ENCODE data around the gene TJAP1.
"Not testable (repeated sequence)": the region's sequence is repeated elsewhere in the genome, so short reads cannot be mapped to it uniquely, and the experiment has no call there.

TJAP1 gene

DNA sequence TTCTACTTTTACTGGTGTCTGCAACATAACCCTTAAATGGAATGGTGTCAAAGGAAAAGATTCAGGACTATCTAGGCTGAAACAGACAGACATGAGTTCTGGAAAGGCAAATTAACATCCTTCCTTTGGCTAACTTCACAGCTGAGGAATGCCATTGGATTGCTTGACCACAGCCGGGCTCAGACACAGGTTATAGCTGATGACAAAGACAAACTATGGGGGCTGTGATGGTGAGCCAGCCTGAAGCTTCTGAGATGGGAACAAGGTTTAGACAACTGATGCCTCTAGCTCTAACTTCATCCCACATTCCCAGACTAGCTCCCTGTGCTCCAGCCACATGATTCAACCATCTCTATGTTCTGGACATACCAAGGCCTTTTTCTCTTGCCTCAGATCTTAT lies 54.8 kb downstream of the TJAP1 start:
- no peak overlapping the region for H3K4me3 ChIP-seq (ENCODE audit: low read length)
- TF ChIP-seq, protein P1, sequence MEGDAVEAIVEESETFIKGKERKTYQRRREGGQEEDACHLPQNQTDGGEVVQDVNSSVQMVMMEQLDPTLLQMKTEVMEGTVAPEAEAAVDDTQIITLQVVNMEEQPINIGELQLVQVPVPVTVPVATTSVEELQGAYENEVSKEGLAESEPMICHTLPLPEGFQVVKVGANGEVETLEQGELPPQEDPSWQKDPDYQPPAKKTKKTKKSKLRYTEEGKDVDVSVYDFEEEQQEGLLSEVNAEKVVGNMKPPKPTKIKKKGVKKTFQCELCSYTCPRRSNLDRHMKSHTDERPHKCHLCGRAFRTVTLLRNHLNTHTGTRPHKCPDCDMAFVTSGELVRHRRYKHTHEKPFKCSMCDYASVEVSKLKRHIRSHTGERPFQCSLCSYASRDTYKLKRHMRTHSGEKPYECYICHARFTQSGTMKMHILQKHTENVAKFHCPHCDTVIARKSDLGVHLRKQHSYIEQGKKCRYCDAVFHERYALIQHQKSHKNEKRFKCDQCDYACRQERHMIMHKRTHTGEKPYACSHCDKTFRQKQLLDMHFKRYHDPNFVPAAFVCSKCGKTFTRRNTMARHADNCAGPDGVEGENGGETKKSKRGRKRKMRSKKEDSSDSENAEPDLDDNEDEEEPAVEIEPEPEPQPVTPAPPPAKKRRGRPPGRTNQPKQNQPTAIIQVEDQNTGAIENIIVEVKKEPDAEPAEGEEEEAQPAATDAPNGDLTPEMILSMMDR (conservative IDR thresholded peaks at IDR 0.05; ENCODE audit: low read depth, low read length), result no peak

GRCh38 chr6:43538986-43539385 lies 61.6 kb downstream of the TJAP1 start:
- not testable (repeated sequence) for DNase-seq (ENCODE audit: low read depth); H3K4me3 ChIP-seq (ENCODE audit: low read length)

More for the DNA sequence above, 54.8 kb downstream of the TJAP1 start:
- DNase-seq (ENCODE audit: low read depth), result no peak

DNA sequence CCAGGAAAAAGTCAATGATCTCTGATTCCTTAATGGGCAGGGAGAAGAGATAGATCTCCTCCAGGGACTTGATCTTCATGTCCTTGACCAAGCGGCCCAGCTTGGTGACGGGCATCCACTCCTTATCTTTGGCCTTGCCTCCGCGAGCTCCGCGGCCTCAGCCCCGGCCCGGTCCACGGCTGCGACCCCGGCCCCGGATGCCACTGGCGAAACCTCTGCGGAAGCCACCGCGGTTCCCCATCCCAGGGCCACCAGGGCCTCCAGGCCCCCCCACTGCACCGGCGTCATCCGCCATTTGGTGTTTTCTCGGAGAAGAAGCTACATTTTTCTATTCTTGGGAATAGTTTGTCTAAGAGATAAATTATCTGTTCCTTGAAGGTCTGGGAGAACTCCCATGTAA lies 62.0 kb downstream of the TJAP1 start:
- DNase-seq (ENCODE audit: low read depth); H3K4me3 ChIP-seq (ENCODE audit: low read length): not testable (repeated sequence)

DNA sequence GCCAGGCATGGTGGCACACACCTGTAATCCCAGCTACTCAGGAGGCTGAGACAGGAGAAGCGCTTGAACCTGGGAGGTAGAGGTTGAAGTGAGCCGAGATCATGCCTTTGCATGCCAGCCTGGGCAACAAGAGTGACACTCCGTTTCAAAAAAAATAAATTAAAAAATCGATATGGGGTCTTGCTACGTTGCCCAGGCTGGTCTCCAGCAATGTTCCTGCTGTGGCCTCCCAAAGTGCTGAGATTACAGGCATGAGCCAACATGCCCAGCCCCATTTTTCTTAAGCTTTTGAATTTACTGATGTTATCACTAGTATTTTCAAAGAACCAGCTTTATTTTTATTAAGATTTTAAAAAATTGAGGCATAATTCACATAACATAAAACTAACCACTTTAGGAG lies 63.1 kb downstream of the TJAP1 start:
- no peak overlapping the region for H3K4me3 ChIP-seq (ENCODE audit: low read length)
- no peak for DNase-seq (ENCODE audit: low read depth)
- TF ChIP-seq, protein P1 (conservative IDR thresholded peaks at IDR 0.05; ENCODE audit: low read depth, low read length), result no peak

DNA sequence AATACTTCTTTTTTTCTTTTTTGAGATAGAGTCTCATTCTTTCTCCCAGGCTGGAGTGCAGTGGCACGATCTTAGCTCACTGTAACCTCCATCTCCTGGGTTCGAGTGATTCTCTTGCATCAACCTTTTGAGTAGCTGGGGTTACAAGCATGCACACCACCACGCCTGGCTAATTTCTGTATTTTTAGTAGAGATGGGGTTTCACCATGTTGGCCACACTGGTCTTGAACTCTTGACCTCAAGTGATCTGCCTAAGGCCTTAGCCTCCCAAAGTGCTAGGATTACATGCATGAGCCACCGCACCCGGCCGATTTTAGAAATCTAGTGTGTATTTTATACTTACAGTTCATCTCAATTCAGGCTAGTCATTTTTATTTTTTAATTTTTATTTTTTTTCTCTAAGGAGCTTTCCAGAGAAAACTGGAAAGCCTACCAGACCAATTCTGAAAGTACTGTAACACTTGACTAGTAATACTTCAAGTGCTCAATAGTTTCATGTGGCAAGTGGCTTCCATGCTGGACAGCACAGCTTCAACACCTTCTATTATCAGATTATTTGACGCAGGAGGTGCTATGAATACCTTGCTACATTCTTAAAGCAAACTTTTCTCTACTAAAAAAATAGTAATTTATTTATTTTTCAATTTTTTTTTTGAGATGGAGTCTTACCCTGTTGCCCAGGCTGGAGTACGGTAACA lies 64.6 kb downstream of the TJAP1 start:
- TF ChIP-seq, protein P1 (conservative IDR thresholded peaks at IDR 0.05; ENCODE audit: low read depth, low read length), result no peak
- DNase-seq (ENCODE audit: low read depth), result no peak
- H3K4me3 ChIP-seq (ENCODE audit: low read length), result no peak overlapping the region

- TF ChIP-seq, protein P1 (conservative IDR thresholded peaks at IDR 0.05; ENCODE audit: low read depth, low read length), result no peak
- DNase-seq (ENCODE audit: low read depth), result no peak
- H3K4me3 ChIP-seq (ENCODE audit: low read length), result no peak overlapping the region
These were observed 67.1 kb downstream of the TJAP1 start for GRCh38 chr6:43544461-43544860.

- TF ChIP-seq, protein P1 (conservative IDR thresholded peaks at IDR 0.05; ENCODE audit: low read depth, low read length), result no peak
- H3K4me3 ChIP-seq (ENCODE audit: low read length), result no peak overlapping the region
- no peak for DNase-seq (ENCODE audit: low read depth)
These were observed 69.9 kb downstream of the TJAP1 start for GRCh38 chr6:43547222-43547621.

All from retinal pigment epithelial cell (primary cell).